22Rv1 (cell line): Measurements from ENCODE around the gene KHDC4.
"Not testable (repeated sequence)": the region's sequence is repeated elsewhere in the genome, so short reads cannot be mapped to it uniquely, and the experiment has no call there.

ENCODE experiments used
- H3K27ac ChIP-seq: fragments of 450-650 bp; 2 replicates; pipeline ENCODE4 v1.5.1; 2017
- ZFX ChIP-seq: fragments of 450-650 bp; IDR thresholded peaks from 2 replicates; pipeline ENCODE4 v1.6.1; 2017; ENCODE audit warnings: antibody characterized with exemption, borderline replicate concordance
- TF ChIP-seq, protein P1 (sequence below): fragments of 450-650 bp; IDR thresholded peaks from 2 replicates; pipeline ENCODE4 v1.5.1; 2017; ENCODE audit warnings: mild to moderate bottlenecking

Gene KHDC4

GRCh38 chr1:155897746-155898145 is 36.5 kb downstream of the KHDC4 start:
- H3K27ac ChIP-seq: no peak overlapping the region
- TF ChIP-seq, protein P1, sequence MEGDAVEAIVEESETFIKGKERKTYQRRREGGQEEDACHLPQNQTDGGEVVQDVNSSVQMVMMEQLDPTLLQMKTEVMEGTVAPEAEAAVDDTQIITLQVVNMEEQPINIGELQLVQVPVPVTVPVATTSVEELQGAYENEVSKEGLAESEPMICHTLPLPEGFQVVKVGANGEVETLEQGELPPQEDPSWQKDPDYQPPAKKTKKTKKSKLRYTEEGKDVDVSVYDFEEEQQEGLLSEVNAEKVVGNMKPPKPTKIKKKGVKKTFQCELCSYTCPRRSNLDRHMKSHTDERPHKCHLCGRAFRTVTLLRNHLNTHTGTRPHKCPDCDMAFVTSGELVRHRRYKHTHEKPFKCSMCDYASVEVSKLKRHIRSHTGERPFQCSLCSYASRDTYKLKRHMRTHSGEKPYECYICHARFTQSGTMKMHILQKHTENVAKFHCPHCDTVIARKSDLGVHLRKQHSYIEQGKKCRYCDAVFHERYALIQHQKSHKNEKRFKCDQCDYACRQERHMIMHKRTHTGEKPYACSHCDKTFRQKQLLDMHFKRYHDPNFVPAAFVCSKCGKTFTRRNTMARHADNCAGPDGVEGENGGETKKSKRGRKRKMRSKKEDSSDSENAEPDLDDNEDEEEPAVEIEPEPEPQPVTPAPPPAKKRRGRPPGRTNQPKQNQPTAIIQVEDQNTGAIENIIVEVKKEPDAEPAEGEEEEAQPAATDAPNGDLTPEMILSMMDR: no peak
- no peak for TF ChIP-seq ZFX

DNA sequence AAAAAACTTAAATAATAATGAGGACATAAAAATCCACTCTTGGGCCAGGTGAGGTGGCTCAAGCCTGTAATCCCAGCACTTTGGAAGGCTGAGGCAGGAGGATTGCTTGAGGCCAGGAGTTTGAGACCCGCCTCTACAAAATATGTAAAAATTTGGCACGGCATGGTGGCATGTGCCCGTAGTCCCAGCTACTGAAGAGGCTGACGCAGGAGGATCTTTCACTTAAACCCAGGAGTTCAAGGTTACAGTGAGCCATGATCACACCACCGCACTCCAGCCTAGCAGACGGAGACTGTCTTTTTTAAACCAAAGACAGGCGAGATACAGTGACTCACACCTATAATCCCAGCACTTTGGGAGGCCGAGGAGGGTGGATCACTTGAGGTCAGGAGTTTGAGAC is 37.7 kb downstream of the KHDC4 start:
- not testable (repeated sequence) for H3K27ac ChIP-seq

- H3K27ac ChIP-seq: not testable (repeated sequence)
These were observed 38.6 kb downstream of the KHDC4 start for GRCh38 chr1:155895617-155896016.

GRCh38 chr1:155893389-155894142 is 40.6 kb downstream of the KHDC4 start:
- H3K27ac ChIP-seq: peak overlapping the region; percentile 14; the same call in 1 of the 2 replicates
- TF ChIP-seq, protein P1: no peak
- TF ChIP-seq ZFX: no peak

GRCh38 chr1:155892796-155893195 is 41.4 kb downstream of the KHDC4 start:
- H3K27ac ChIP-seq: peak overlapping the region; percentile 14; the same call in 1 of the 2 replicates
- TF ChIP-seq, protein P1: no peak
- no peak for TF ChIP-seq ZFX

DNA sequence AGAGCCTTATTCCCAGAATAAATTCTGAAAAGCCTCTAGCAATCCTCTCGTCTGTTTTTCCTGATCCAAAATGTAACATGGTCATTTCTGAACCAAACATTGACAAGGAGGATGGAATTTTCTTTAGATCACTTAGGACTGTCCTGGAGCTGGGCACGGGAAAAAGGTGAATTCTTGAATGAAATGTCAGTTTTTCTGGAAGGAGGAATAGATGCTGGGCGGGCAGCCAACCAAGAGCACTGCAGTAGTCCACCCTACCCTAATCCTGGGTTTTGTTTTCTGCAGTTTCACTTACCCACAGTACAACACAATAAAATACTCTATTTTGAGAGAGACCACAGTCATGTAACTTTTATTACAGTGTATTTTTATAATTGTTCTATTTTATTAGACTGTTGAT is 44.0 kb downstream of the KHDC4 start:
- no peak for TF ChIP-seq ZFX
- TF ChIP-seq, protein P1: no peak
- H3K27ac ChIP-seq: no peak overlapping the region

GRCh38 chr1:155889566-155889965 is 44.6 kb downstream of the KHDC4 start:
- H3K27ac ChIP-seq: no peak overlapping the region
- TF ChIP-seq ZFX: no peak
- TF ChIP-seq, protein P1: no peak

DNA sequence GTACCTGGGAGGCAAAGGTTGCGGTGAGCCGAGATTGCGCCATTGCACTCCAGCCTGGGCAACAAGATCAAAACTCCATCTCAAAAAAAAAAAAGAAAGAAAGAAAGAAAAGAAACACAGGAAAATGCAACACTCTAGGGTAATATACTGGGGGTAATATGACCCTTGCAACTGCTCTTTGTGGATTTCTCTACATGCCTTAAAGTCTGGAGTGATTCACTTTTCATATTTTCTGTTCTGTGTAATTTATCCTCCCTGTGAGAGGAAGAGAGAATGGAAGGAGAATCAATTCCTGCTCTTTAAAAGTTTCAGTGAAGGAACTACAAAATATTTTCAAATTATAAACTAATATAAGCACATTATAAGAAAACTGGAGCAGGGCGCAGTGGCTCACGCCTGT is 45.7 kb downstream of the KHDC4 start:
- TF ChIP-seq, protein P1: no peak
- TF ChIP-seq ZFX: no peak
- H3K27ac ChIP-seq: no peak overlapping the region
